ENCODE data around the gene NHLH1.

Gene NHLH1

DNA sequence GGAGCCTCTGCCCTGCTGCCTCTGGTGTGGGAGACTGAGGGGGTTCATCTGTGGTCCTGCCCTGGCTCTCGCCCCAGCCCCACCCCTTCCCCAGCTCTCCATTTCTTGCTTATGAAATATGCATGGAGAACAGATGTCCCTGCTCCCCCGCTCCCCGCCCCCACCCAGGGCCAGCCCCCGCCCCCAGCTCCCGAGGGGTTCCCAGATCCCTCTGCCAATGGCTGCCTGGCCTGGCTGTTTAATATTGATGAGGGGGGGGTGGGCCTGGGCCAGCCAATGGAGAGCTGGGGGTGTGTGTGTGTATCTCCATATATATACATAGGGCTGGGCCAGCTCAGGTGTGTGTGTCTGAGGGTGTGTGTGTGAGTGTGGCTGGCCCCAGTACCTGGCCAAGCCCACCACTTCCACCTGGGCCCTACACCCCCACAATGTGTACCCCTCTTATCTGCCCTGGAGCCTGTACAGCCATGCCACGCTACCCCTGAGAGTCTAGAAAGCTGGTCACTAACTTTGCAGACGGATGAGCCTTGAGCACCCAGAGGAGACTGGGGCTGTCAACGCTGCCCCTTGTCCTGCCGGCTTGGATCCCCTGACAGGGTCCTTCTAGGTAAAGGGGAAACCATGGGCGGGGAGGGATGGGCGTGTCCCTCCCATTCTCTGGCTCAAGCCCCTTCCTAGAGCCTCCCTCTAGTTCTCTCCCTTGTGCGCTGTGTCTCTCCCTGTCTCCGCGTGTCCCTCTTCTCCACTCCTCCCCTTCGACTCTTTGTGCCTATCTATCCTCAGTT is at the start of gene NHLH1:
Gene NHLH1 (plus strand): TSS at position 341 of the 785 bp plus-strand sequence. CDS start 3,661 bp downstream, outside the sequence.
- DNase-seq: no peak

DNA sequence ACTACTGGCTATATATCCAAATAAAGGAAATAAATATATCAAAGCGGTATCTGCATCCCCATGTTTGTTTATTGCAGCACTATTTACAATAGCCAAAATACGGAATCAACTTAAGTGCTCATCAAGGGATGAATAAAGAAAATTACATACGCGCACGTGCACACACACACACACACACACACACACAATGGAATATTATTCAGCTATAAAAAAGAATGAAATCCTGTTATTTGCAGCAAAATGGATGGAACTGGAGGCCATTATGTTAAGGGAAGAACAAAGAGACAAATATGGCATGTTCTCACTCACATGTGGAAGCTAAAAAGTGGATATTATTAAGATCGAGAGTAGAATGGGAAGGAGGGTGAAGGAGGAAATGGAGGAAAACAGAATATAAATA is 44.0 kb upstream of the NHLH1 start:
- DNase-seq: no peak

GRCh38 chr1:160325252-160325651 is 41.6 kb upstream of the NHLH1 start:
- peak; percentile 97 for DNase-seq

GRCh38 chr1:160326418-160326817 is 40.5 kb upstream of the NHLH1 start:
- DNase-seq: no peak

DNA sequence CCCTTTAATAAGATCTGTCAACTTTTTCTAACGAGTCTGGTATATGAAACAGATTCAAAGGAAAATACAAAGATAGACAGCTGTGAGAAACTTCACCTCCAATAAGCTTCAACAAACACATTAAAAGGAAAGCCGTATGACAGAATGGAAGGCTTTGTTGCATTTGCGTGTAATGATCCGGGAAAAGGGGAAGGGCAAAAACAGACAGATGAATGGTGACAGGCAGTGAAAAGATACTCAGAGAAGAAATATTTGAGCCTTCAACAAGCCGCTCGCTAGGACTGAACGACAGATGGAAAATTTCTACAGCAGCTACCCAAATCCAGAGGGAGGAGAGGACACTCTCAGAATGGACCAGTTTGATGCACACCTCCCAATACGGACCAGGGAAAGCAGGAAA is 38.7 kb upstream of the NHLH1 start:
- DNase-seq: no peak

GRCh38 chr1:160330119-160330518 is 36.8 kb upstream of the NHLH1 start:
- DNase-seq: peak; percentile 60

- DNase-seq: no peak
Measured at GRCh38 chr1:160332516-160332915, 34.4 kb upstream of the NHLH1 start.

- no peak for DNase-seq
Measured at GRCh38 chr1:160338580-160338979, 28.3 kb upstream of the NHLH1 start.

GRCh38 chr1:160340146-160340545 is 26.7 kb upstream of the NHLH1 start:
- no peak for DNase-seq

DNA sequence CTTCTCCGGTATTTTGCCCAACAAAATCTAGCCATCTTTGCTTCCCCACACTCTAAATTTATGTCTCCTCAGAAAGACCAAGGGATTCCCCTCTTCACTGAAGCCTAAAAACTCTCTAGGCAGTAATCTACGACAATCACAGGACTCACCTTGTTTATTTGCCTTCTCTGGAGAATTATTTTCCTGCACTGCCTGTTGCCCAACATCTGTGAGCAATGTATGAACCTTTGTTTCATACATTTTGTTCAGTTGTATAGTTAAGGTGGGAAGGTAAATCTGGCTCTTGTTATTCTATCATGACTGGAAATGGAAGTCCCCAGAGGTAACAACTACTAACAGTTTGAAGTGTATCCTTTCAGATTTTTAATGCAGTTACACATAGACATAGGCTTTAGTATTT is 26.0 kb upstream of the NHLH1 start:
- no peak for DNase-seq

DNA sequence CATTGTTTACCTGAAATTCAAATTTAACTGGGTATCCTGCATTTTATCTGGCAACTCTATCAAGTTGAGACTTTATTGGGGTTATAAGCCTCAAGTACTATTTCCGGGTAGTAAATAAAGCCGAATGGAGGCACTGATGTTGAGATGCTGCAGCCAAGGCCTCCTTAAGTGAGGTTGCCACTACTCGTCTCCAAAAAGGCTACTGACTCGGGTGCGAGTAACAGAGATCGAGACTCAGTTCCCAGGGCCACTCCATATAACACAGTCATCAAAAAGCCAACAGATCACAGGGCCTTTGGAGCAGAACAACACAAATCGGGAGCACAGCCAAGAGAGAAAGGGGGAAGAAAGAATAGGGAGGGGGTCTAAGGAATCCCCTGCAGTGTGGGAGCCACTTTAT is 24.3 kb upstream of the NHLH1 start:
- peak; percentile 43 for DNase-seq

DNA sequence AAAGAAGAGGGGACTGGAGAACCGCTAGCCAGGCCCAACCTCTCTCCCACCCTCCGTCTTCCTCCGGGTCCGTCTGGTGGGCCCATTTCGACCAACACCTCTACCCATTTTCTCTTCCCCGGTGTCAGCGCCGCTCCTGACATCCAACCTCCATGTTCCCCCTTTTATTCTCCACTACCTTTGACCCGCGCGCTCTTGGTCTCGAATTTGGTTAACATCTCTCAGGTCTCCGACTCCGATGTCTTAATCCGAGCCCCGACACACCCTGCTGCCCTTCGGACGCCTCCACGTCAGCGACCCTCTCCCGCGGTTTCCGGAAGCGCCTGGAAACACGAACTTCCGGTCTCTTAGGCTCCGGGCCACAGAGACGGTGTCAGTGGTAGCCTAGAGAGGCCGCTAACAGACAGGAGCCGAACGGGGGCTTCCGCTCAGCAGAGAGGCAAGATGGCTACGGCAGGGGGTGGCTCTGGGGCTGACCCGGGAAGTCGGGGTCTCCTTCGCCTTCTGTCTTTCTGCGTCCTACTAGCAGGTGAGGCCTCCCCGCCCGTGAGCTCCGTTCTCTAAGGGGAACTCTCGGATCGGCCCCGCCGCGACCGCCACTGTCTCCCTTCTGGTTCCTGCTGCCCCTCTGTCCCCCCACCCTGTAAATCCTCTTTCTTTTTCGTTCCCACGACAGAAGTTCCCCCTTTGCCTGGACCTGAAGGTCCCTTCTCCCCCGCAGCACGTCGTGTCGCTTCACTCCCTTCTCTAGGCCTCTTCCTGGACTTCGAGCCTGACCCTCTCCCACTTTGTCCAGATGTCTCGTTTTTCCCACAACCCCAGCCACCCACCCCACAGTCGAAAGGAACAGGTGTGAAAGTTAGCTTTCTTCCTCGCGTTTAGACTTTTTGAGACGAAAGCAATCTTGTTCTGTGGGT is 23.7 kb upstream of the NHLH1 start, which contains the start of the genes COPA and NCSTN:
Gene COPA (minus strand): TSS at position 298 of the 917 bp plus-strand sequence. CDS start 80 bp downstream, at position 218.
Gene NCSTN (plus strand): TSS at position 431 of the 917 bp plus-strand sequence. CDS start 14 bp downstream, at position 445.
- peak; percentile 97 for DNase-seq

GRCh38 chr1:160344241-160344640 is 22.6 kb upstream of the NHLH1 start:
- DNase-seq: no peak

GRCh38 chr1:160344936-160345335 is 21.9 kb upstream of the NHLH1 start:
- DNase-seq: no peak

DNA sequence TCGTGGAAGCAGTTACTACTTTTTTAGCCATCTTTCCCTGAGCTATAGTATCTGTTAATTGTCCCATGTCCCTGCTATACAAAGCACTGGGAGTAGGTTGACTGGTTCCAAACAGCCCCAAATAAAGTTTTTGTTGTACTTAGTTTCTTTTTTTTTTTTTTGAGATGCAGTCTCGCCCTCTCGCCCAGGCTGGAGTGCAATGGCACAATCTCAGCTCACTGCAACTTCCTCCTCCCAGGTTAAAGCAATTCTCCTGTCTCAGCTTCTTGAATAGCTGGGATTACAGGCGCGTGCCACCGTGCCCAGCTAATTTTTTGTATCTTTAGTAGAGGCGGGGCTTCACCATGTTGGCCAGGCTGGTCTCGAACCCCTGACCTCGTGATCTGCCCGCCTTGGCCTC is 20.4 kb upstream of the NHLH1 start:
- DNase-seq: no peak

DNA sequence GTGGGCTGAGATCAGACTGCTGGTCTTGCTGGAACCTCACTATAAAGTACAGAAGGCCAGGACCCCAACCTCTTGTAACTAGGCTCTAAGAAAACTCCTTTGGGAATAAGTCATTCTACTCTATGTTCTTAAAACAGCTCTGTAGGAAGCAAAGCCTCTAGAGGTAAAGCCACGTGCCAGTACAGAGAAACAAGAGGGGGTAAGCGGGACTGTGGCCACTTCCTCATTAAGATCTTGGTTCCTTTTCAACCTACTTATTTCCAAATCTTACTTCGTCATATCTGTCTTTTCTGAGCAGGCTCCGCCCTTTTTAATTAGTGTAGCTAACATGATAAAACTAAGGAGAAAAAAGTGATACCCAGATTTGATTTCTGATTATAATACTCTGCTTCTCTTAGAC is 19.9 kb upstream of the NHLH1 start:
- no peak for DNase-seq

DNA sequence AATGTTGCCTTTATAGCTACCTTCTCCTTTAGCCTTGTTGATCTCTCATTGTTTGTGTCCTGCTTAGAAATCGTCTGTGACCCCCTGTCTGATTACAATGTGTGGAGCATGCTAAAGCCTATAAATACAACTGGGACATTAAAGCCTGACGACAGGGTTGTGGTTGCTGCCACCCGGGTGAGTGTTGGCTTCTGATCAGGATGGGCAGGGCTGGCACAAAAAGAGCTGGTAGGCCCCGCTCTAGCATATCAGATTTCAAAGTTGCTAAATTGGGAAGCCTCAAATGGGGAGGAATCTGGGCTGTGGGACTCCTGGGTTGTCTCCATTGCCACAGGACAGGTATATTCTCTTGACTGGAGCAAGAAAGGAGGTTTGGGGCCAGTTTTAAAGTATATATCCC is 15.2 kb upstream of the NHLH1 start:
- no peak for DNase-seq

- DNase-seq: no peak
Measured at GRCh38 chr1:160352555-160352954, 14.3 kb upstream of the NHLH1 start.

- no peak for DNase-seq
Measured at GRCh38 chr1:160353223-160353622, 13.6 kb upstream of the NHLH1 start.

- peak; percentile 53 for DNase-seq
Measured at GRCh38 chr1:160354388-160354985, 12.4 kb upstream of the NHLH1 start.

DNA sequence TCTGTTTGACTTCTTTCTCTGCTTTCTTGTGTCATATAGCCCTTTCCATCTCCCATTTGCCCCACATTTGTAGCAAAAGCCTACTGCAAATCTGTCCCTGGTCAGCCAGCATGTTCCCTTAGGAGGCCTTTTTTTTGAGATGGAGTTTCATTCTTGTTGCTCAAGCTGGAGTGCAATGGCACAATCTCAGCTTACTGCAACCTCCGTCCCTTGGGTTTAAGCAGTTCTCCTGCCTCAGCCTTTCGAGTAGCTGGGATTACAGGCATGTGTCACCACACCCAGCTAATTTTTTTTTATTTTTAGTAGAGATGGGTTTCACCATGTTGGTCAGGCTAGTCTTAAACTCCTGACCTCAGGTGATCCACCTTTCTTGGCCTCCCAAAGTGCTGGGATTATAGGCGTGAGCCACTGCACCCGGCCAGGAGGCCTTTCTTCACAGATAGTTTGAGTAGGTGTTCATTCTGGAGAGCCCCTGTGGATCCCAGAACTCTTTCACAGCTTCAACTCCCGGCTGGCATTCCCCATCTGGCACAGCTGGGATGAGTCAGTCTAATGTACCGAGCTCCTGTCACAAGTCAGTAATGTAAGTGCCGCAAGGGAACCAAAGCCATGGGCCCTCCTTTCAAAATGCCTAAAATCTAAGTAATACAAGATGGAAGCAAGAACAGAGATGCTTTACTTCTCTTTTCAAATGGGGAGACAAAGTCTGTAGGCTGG is 9.4 kb upstream of the NHLH1 start:
- DNase-seq: no peak

DNA sequence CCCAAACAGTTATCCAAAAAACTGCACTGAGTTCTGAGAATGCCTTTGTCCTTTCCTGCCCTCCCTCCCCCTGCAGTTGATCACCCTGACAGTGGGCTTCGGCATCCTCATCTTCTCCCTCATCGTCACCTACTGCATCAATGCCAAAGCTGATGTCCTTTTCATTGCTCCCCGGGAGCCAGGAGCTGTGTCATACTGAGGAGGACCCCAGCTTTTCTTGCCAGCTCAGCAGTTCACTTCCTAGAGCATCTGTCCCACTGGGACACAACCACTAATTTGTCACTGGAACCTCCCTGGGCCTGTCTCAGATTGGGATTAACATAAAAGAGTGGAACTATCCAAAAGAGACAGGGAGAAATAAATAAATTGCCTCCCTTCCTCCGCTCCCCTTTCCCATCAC is 8.8 kb upstream of the NHLH1 start:
- no peak for DNase-seq

All from DMS53 (cell line).